Measurements from ENCODE around the gene LGALS7. TPM values are rescaled to one million over a fixed set of nuclear protein-coding genes. Genes with fewer than 3 reads are reported as not detected.

LGALS7 gene
- total and polyA plus RNA-seq, 2 of the 8 experiments (the other 6 are each of a cell fraction or from before 2014, with no cell fraction given): 0.32 TPM; not detected in 1

DNA sequence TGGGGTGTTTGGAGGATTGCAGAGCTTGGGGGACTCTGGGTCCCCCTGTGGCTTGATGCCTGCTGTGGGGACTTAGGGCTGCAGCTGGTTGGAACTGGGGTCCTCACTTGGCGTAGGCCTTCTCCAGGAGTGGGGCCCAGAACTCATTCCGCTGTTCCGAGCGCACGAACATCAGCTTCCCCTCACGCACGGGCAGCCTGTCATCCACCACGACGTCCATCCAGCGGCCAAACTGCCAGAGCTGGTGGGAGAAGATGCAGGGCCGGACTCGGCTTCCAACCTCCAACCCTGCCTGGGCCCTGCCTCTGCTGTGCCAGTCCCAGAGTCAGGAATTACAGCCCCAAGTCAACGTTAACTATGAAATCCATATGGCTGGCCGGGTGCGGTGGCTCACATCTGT lies 31.6 kb downstream of the LGALS7 start (continued):
- TF ChIP-seq, protein P1, sequence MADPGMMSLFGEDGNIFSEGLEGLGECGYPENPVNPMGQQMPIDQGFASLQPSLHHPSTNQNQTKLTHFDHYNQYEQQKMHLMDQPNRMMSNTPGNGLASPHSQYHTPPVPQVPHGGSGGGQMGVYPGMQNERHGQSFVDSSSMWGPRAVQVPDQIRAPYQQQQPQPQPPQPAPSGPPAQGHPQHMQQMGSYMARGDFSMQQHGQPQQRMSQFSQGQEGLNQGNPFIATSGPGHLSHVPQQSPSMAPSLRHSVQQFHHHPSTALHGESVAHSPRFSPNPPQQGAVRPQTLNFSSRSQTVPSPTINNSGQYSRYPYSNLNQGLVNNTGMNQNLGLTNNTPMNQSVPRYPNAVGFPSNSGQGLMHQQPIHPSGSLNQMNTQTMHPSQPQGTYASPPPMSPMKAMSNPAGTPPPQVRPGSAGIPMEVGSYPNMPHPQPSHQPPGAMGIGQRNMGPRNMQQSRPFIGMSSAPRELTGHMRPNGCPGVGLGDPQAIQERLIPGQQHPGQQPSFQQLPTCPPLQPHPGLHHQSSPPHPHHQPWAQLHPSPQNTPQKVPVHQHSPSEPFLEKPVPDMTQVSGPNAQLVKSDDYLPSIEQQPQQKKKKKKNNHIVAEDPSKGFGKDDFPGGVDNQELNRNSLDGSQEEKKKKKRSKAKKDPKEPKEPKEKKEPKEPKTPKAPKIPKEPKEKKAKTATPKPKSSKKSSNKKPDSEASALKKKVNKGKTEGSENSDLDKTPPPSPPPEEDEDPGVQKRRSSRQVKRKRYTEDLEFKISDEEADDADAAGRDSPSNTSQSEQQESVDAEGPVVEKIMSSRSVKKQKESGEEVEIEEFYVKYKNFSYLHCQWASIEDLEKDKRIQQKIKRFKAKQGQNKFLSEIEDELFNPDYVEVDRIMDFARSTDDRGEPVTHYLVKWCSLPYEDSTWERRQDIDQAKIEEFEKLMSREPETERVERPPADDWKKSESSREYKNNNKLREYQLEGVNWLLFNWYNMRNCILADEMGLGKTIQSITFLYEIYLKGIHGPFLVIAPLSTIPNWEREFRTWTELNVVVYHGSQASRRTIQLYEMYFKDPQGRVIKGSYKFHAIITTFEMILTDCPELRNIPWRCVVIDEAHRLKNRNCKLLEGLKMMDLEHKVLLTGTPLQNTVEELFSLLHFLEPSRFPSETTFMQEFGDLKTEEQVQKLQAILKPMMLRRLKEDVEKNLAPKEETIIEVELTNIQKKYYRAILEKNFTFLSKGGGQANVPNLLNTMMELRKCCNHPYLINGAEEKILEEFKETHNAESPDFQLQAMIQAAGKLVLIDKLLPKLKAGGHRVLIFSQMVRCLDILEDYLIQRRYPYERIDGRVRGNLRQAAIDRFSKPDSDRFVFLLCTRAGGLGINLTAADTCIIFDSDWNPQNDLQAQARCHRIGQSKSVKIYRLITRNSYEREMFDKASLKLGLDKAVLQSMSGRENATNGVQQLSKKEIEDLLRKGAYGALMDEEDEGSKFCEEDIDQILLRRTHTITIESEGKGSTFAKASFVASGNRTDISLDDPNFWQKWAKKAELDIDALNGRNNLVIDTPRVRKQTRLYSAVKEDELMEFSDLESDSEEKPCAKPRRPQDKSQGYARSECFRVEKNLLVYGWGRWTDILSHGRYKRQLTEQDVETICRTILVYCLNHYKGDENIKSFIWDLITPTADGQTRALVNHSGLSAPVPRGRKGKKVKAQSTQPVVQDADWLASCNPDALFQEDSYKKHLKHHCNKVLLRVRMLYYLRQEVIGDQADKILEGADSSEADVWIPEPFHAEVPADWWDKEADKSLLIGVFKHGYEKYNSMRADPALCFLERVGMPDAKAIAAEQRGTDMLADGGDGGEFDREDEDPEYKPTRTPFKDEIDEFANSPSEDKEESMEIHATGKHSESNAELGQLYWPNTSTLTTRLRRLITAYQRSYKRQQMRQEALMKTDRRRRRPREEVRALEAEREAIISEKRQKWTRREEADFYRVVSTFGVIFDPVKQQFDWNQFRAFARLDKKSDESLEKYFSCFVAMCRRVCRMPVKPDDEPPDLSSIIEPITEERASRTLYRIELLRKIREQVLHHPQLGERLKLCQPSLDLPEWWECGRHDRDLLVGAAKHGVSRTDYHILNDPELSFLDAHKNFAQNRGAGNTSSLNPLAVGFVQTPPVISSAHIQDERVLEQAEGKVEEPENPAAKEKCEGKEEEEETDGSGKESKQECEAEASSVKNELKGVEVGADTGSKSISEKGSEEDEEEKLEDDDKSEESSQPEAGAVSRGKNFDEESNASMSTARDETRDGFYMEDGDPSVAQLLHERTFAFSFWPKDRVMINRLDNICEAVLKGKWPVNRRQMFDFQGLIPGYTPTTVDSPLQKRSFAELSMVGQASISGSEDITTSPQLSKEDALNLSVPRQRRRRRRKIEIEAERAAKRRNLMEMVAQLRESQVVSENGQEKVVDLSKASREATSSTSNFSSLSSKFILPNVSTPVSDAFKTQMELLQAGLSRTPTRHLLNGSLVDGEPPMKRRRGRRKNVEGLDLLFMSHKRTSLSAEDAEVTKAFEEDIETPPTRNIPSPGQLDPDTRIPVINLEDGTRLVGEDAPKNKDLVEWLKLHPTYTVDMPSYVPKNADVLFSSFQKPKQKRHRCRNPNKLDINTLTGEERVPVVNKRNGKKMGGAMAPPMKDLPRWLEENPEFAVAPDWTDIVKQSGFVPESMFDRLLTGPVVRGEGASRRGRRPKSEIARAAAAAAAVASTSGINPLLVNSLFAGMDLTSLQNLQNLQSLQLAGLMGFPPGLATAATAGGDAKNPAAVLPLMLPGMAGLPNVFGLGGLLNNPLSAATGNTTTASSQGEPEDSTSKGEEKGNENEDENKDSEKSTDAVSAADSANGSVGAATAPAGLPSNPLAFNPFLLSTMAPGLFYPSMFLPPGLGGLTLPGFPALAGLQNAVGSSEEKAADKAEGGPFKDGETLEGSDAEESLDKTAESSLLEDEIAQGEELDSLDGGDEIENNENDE (IDR thresholded peaks at IDR 0.05; ENCODE audit: insufficient replicate concordance, low read length): no peak
- TF ChIP-seq SIN3A (conservative IDR thresholded peaks at IDR 0.05 in 1 of 2, IDR thresholded peaks at IDR 0.05 in 1 of 2; ENCODE audit: low read depth in 1 of 2, low read length in 2 of 2): no peak

All from H1 (cell line).